HG03342 (cell line): Measurements from ENCODE around the gene COLEC12.
"Not testable (repeated sequence)": the region's sequence is repeated elsewhere in the genome, so short reads cannot be mapped to it uniquely, and the experiment has no call there.

Experiments used
- ATAC-seq: cut with Tn5 transposase; IDR thresholded peaks from one replicate; pipeline ENCODE4 v1.9.1; 2021; ENCODE audit warnings: mild to moderate bottlenecking, moderate library complexity; ENCODE audit not compliant: unreplicated experiment

COLEC12 gene

GRCh38 chr18:294566-294965 is 205.9 kb downstream of the COLEC12 start:
- no peak for ATAC-seq

- no peak for ATAC-seq
Observed at GRCh38 chr18:293536-293935, 207.0 kb downstream of the COLEC12 start.

- no peak for ATAC-seq
Observed at GRCh38 chr18:292271-292670, 208.2 kb downstream of the COLEC12 start.

DNA sequence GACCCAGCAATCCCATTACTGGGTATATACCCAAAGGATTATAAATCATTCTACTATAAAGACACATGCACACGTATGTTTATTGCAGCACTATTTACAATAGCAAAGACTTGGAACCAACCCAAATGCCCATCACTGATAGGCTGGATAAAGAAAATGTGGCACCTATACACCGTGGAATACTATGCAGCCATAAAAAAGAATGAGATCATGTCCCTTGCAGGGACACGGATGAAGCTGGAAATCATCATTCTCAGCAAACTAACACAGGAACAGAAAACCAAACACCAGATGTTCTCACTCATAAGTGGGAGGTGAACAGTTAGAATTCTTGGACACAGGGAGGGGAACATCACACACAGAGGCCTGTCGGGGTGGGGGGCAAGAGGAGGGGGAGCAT is 210.5 kb downstream of the COLEC12 start:
- not testable (repeated sequence) for ATAC-seq

DNA sequence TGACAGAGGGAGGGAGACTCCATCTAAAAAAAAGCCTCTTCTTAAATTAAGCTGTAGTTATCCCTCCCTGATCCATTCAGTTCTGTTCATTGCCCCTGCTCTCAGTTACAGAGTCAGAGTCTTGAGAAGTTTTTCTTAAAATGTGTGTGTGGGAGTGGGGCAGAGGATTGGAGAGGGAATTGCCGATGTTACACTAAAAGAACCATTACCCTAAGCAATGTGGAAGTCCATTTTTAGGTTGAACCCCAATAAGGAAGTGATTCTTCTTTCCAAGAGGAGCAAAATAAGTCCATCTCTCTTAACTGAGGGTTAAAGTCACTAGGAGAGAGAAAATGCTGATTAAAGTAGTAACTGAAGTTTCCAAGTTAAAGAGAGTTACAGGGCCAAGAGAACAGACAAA is 211.5 kb downstream of the COLEC12 start:
- ATAC-seq, result no peak

DNA sequence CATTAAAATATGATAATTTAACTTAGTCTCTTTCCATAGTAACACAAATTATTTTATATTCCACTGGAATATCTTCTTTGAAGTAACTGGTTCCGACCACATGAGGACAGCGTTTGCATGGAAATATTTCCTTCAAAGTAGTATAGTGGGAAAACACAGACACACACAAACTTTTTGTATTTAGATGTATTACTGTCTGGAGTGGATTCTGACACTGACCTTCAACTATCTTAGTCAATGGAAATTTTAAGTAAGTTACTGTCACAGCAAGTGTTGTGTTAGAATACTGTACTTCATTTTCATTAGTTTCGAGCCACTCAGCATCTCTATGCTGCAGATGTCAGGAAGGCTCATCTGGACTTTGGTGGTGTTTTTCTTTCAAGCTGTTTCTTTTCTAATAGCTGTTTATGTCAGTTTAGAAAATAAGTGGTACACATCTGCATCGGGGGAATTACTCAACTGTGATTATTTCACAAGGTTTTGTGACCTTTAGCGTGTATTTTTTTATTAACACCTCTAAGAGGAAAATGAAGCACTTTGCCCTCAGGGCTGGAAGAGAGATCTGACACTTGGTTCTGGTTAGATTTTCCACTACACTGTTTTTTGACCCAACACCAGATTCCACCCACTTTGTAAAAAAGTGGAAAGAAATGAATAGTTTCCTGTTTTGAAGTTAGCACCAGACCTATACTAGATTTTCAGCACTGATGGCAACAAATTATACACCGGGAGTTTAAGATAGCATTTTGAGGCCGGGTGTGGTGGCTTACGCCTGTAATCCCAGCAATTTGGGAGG is 213.8 kb downstream of the COLEC12 start:
- no peak for ATAC-seq

DNA sequence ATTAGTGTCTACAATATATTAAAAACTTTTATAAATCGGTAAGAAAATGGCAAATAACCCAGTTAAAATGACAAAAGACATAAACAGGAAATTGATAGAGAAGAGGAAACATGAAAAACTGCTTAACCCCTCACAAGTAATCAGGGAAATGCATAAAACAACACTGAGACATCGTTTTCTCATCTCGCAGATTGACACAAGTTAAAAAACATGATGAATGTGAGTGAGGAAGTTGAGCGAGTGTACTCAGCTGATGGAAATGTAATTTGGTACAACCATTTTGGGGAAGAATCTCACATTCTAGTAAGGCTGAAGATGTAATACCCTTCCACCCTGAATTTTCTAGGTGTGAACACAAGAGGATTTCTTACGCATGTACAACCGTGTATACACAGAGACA is 214.7 kb downstream of the COLEC12 start:
- no peak for ATAC-seq

DNA sequence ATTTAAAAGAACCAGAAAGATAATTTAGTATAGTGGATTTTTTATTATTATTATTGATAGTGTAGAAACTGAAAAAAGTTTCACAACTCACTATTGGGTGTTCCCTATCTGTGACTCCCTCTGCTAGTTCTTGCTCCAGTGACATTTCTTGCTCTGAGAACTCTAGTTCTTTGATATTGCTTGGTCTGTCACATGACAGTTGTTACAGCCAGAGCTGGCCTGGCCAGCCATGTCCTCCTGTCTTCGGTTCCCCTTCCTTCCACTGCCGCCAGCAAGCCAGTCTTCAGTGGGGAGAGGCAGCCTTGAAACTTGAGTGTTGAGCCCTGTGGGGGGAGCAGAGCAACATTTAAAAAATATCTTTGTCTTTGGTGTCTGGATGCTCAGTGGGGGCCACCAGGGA is 225.0 kb downstream of the COLEC12 start:
- ATAC-seq, result no peak

DNA sequence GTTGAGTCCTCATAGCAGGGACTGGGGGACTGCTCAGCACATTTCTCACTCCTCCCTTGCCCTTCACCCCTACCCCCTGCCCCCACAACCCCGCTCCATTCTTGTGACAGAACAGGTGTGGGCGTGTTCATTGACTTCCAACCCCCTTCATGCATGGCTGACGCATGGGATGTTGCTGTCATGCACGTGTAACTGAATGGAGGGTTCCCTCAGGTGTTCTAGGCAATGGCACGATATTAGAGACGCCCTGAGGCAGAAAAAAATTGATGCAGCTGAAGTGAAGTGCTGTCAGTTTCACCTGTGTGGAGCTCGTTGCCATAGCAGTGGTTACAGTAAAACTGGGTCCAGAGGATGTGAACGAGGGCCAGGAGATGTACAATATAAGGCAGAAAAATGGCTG is 226.2 kb downstream of the COLEC12 start:
- no peak for ATAC-seq

DNA sequence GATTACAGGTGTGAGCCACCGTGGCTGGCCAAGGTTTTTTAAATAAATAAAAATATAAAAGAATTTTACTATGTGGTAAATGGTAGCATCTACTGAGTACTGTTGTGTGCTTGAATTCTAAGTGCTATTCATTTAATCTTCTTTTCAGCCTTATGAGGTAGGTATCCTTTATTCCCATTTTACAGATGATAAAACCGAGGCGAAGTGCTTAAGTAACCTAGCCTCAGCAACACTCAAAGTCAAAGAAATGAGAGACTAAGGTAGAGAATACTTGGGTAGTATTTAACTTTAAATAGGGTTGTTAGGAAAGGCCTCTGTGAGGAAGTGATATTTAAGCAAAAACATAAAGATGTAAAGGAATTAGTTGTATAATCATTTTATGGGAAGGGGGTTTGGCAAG is 227.0 kb downstream of the COLEC12 start:
- no peak for ATAC-seq

- no peak for ATAC-seq
Observed at GRCh38 chr18:272650-273049, 227.9 kb downstream of the COLEC12 start.

GRCh38 chr18:269480-270095 is 230.9 kb downstream of the COLEC12 start:
- no peak for ATAC-seq

GRCh38 chr18:267688-268552 is 232.6 kb downstream of the COLEC12 start, which contains the start of gene THOC1:
TSS of gene THOC1 (minus strand) at chr18:268047. CDS start at chr18:268019, 28 bp downstream.
- peak; percentile 92 for ATAC-seq

DNA sequence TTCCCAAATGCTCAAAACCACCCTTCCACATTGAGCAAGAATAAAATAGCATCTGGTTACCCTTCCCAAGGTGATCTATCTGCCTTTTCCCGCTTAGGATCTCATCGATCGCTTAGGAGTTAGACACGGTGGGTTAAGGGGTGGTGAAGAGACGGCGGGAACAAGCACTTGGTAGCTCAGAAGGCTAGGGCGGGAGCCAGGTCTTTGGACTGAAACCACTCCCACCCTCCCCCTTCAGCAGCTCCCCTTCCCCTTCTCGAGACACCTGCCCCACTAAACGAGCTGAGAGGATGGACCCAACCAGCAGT is 233.2 kb downstream of the COLEC12 start:
- ATAC-seq, result peak; percentile 28
